Measurements from ENCODE around the gene INSYN1. TPM values are rescaled to one million over a fixed set of nuclear protein-coding genes. Genes with fewer than 3 reads are reported as not detected.

The INSYN1 gene
- total RNA-seq, 3 donors from 2014 or later (not counting 1 experiment from before 2014, with no cell fraction given): not detected

- H3K27ac ChIP-seq (ENCODE audit: low read length): no peak overlapping the region
- H3K4me1 ChIP-seq (ENCODE audit: control insufficient read depth, insufficient read depth, low read length): peaks cover 13% of the 10 kb centered on the region
- Mint-ChIP-seq H3K9me3 (no peaks in the 10 kb centered on the region), H3K4me1 (peaks cover 11 to 22% of the 10 kb centered on the region in 2 donors), H3K4me3 (no peak overlapping the region), H3K36me3 (no peaks in the 10 kb centered on the region), H3K27ac (peak overlapping the region in 1 of 2 donors; percentile 76), H3K27me3 (ENCODE audit: low read depth in 2 of 2) (peaks cover 49 to 65% of the 10 kb centered on the region in 2 donors)
- DNase-seq: no peak
- intact Hi-C loops (cut with micrococcal nuclease): no loop called here
- H3K36me3 ChIP-seq (ENCODE audit: control insufficient read depth, insufficient read depth, low read length): no peaks in the 10 kb centered on the region
- H3K27me3 ChIP-seq (ENCODE audit: control insufficient read depth, insufficient read depth, low read length): peaks cover 21% of the 10 kb centered on the region
- no peak for ATAC-seq
- TF ChIP-seq CTCF (IDR thresholded peaks at IDR 0.05): no peak
- H3K4me3 ChIP-seq (ENCODE audit: low read length): no peak overlapping the region
- WGBS (ENCODE audit: insufficient coverage): 5% methylated on average over 1 of the region's 1 CpG
- no peaks in the 10 kb centered on the region for H3K9me3 ChIP-seq (ENCODE audit: control insufficient read depth, insufficient read depth, low read length)
Observed at GRCh38 chr15:73696641-73697001, 56.5 kb downstream of the INSYN1 start.

- H3K9me3 ChIP-seq (ENCODE audit: control insufficient read depth, insufficient read depth, low read length): no peaks in the 10 kb centered on the region
- ATAC-seq (no peak), DNase-seq (no peak)
- H3K27ac ChIP-seq (ENCODE audit: low read length): no peak overlapping the region
- H3K27me3 ChIP-seq (ENCODE audit: control insufficient read depth, insufficient read depth, low read length): peaks cover 21% of the 10 kb centered on the region
- no peak for TF ChIP-seq CTCF (IDR thresholded peaks at IDR 0.05)
- no peaks in the 10 kb centered on the region for H3K9me3 Mint-ChIP-seq
- WGBS (ENCODE audit: insufficient coverage): 65% methylated on average over 16 of the region's 16 CpGs
- intact Hi-C loops (cut with micrococcal nuclease): no loop called here
- no peaks in the 10 kb centered on the region for H3K36me3 ChIP-seq (ENCODE audit: control insufficient read depth, insufficient read depth, low read length)
- H3K36me3 Mint-ChIP-seq: no peaks in the 10 kb centered on the region
- peaks cover 13% of the 10 kb centered on the region for H3K4me1 ChIP-seq (ENCODE audit: control insufficient read depth, insufficient read depth, low read length)
- no peak overlapping the region for H3K4me3 ChIP-seq (ENCODE audit: low read length)
- peaks cover 11 to 22% of the 10 kb centered on the region in 2 donors for H3K4me1 Mint-ChIP-seq
- peak overlapping the region in 1 of 2 donors; percentile 76 for H3K27ac Mint-ChIP-seq
- no peak overlapping the region for H3K4me3 Mint-ChIP-seq
- H3K27me3 Mint-ChIP-seq (ENCODE audit: low read depth in 2 of 2): peaks cover 45 to 65% of the 10 kb centered on the region in 2 donors
Observed at GRCh38 chr15:73695773-73696640, 57.1 kb downstream of the INSYN1 start.

GRCh38 chr15:73694419-73694818 is 58.7 kb downstream of the INSYN1 start:
- H3K4me3 ChIP-seq (ENCODE audit: low read length): no peak overlapping the region
- no peak for DNase-seq
- no peak overlapping the region for H3K4me3 Mint-ChIP-seq
- H3K27ac Mint-ChIP-seq: no peak overlapping the region
- no peak overlapping the region for H3K27ac ChIP-seq (ENCODE audit: low read length)
- no peaks in the 10 kb centered on the region for H3K9me3 Mint-ChIP-seq
- whole genome bisulfite sequencing (ENCODE audit: insufficient coverage): 61% methylated on average over 3 of the region's 5 CpGs
- intact Hi-C loops (cut with micrococcal nuclease): no loop called here
- H3K27me3 ChIP-seq (ENCODE audit: control insufficient read depth, insufficient read depth, low read length): peaks cover 18% of the 10 kb centered on the region
- no peak for ATAC-seq
- H3K36me3 ChIP-seq (ENCODE audit: control insufficient read depth, insufficient read depth, low read length): no peaks in the 10 kb centered on the region
- no peaks in the 10 kb centered on the region for H3K36me3 Mint-ChIP-seq
- H3K9me3 ChIP-seq (ENCODE audit: control insufficient read depth, insufficient read depth, low read length): no peaks in the 10 kb centered on the region
- no peak for TF ChIP-seq CTCF (IDR thresholded peaks at IDR 0.05)
- H3K4me1 ChIP-seq (ENCODE audit: control insufficient read depth, insufficient read depth, low read length): peaks cover 13% of the 10 kb centered on the region
- peaks cover 37 to 57% of the 10 kb centered on the region in 2 donors for H3K27me3 Mint-ChIP-seq (ENCODE audit: low read depth in 2 of 2)
- H3K4me1 Mint-ChIP-seq: peaks cover 11 to 18% of the 10 kb centered on the region in 2 donors

All from natural killer cell (primary cell).